GM19240 (cell line): ENCODE results near the gene SYNGR1.

Experiments
- DNase-seq: peaks from one replicate; pipeline ENCODE4 v3.0.0; 2011; ENCODE audit warnings: low spot score; ENCODE audit not compliant: insufficient read length

SYNGR1 gene

GRCh38 chr22:39368461-39368911 is 18.7 kb downstream of the SYNGR1 start:
- DNase-seq = no peak

GRCh38 chr22:39369186-39369585 is 19.4 kb downstream of the SYNGR1 start:
- no peak for DNase-seq

- DNase-seq = no peak
Measured at GRCh38 chr22:39369586-39369985, 19.8 kb downstream of the SYNGR1 start.

GRCh38 chr22:39371732-39372131 is 21.9 kb downstream of the SYNGR1 start:
- no peak for DNase-seq

GRCh38 chr22:39374191-39374590 is 24.4 kb downstream of the SYNGR1 start:
- DNase-seq = no peak

- DNase-seq = no peak
Measured at GRCh38 chr22:39374801-39375200, 25.0 kb downstream of the SYNGR1 start.

GRCh38 chr22:39375646-39376045 is 25.9 kb downstream of the SYNGR1 start:
- DNase-seq = no peak

GRCh38 chr22:39379756-39380730 is 30.3 kb downstream of the SYNGR1 start:
- DNase-seq = no peak

- no peak for DNase-seq
Measured at GRCh38 chr22:39381009-39381755, 31.4 kb downstream of the SYNGR1 start.

- DNase-seq = no peak
Measured at GRCh38 chr22:39381930-39382329, 32.1 kb downstream of the SYNGR1 start.

GRCh38 chr22:39382410-39382809 is 32.6 kb downstream of the SYNGR1 start:
- DNase-seq = no peak

- DNase-seq = no peak
Measured at GRCh38 chr22:39383841-39384625, 34.2 kb downstream of the SYNGR1 start.

- DNase-seq = no peak
Measured at GRCh38 chr22:39384750-39385480, 35.1 kb downstream of the SYNGR1 start.

- DNase-seq = peak; percentile 80
Measured at GRCh38 chr22:39388261-39389011, 38.6 kb downstream of the SYNGR1 start.

GRCh38 chr22:39389420-39389819 is 39.6 kb downstream of the SYNGR1 start:
- DNase-seq = no peak

- no peak for DNase-seq
Measured at GRCh38 chr22:39392341-39392948, 42.7 kb downstream of the SYNGR1 start.

- no peak for DNase-seq
Measured at GRCh38 chr22:39395936-39396796, 46.4 kb downstream of the SYNGR1 start.

GRCh38 chr22:39396797-39397195 is 47.0 kb downstream of the SYNGR1 start:
- DNase-seq = no peak

GRCh38 chr22:39401301-39401631 is 51.5 kb downstream of the SYNGR1 start:
- no peak for DNase-seq
